Memory B cell (primary cell): Measurements from ENCODE around the gene PPARA.

Experiments
- ATAC-seq: fragments of 150-1000 bp; cut with Tn5 transposase; 2 replicates; pipeline ENCODE4 v1.10.0; 2021; ENCODE audit warnings: low read depth, mild to moderate bottlenecking, moderate library complexity
- DNase-seq, 2 donors: peaks; one replicate each; pipeline ENCODE4 v3.0.0; 2022; ENCODE audit warnings: low spot score in 2 of 2
- H3K27ac Mint-ChIP-seq: one replicate; pipeline ENCODE4 v1.8.0; 2022; ENCODE audit warnings: mild to moderate bottlenecking, moderate library complexity, mixed read lengths
- H3K27me3 Mint-ChIP-seq: one replicate; pipeline ENCODE4 v1.8.0; 2022; ENCODE audit warnings: mixed read lengths
- H3K36me3 Mint-ChIP-seq: one replicate; pipeline ENCODE4 v1.8.0; 2022; ENCODE audit warnings: mild to moderate bottlenecking, mixed read lengths
- H3K4me1 Mint-ChIP-seq: one replicate; pipeline ENCODE4 v1.8.0; 2022; ENCODE audit warnings: mixed read lengths
- H3K4me3 Mint-ChIP-seq: one replicate; pipeline ENCODE4 v1.8.0; 2022; ENCODE audit warnings: mild to moderate bottlenecking, moderate library complexity, mixed read lengths
- H3K9me3 Mint-ChIP-seq: one replicate; pipeline ENCODE4 v1.8.0; 2022; ENCODE audit warnings: mixed read lengths

The PPARA gene

GRCh38 chr22:46150655-46151477 lies 540 bp downstream of the PPARA start:
- peak overlapping the region; percentile 80 for H3K4me3 Mint-ChIP-seq
- ATAC-seq (peak; percentile 56), DNase-seq (peak; percentile 65 to 71)
- H3K9me3 Mint-ChIP-seq = no peaks in the 10 kb centered on the region
- peaks cover 16% of the 10 kb centered on the region for H3K4me1 Mint-ChIP-seq
- H3K27me3 Mint-ChIP-seq = no peaks in the 10 kb centered on the region
- peak overlapping the region; percentile 67 for H3K27ac Mint-ChIP-seq
- peaks cover 2% of the 10 kb centered on the region for H3K36me3 Mint-ChIP-seq

GRCh38 chr22:46153930-46154329 lies 3.6 kb downstream of the PPARA start:
- Mint-ChIP-seq H3K27ac (no peak overlapping the region), H3K27me3 (no peaks in the 10 kb centered on the region), H3K36me3 (peaks cover 6% of the 10 kb centered on the region), H3K9me3 (no peaks in the 10 kb centered on the region), H3K4me3 (no peak overlapping the region), H3K4me1 (peaks cover 14% of the 10 kb centered on the region)
- ATAC-seq = no peak
- DNase-seq = no peak

DNA sequence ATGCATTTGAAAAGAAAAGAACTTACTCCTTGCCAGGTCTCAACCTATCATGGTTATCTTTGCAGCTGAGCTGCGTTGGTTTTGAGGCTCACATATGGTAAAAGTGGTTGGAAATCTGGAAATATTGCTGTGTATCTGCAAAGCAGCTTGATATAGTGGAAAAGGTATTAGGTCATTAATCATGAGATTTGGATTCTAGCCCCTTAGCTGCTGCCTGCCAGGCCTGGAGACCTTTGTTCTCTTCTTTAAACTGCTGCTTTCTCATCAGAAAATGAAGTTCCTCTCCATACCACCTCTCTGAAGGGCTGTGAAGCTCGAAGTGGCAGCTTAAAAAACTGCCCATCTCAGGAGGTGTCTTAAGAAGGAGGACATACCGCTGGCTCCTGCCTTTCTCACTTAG lies 5.7 kb downstream of the PPARA start:
- no peak overlapping the region for H3K27ac Mint-ChIP-seq
- H3K4me3 Mint-ChIP-seq = no peak overlapping the region
- ATAC-seq (no peak), DNase-seq (no peak)
- H3K27me3 Mint-ChIP-seq = no peaks in the 10 kb centered on the region
- H3K36me3 Mint-ChIP-seq = peaks cover 15% of the 10 kb centered on the region
- H3K4me1 Mint-ChIP-seq = peaks cover 8% of the 10 kb centered on the region
- H3K9me3 Mint-ChIP-seq = no peaks in the 10 kb centered on the region

GRCh38 chr22:46158283-46158682 lies 8.0 kb downstream of the PPARA start:
- Mint-ChIP-seq H3K27me3 (no peaks in the 10 kb centered on the region), H3K27ac (no peak overlapping the region), H3K4me1 (peaks cover 2% of the 10 kb centered on the region), H3K4me3 (no peak overlapping the region), H3K9me3 (no peaks in the 10 kb centered on the region), H3K36me3 (peaks cover 18% of the 10 kb centered on the region)
- no peak for ATAC-seq
- DNase-seq = no peak

GRCh38 chr22:46159212-46159611 lies 8.9 kb downstream of the PPARA start:
- DNase-seq (no peak), ATAC-seq (no peak)
- H3K27ac Mint-ChIP-seq = no peak overlapping the region
- H3K27me3 Mint-ChIP-seq = no peaks in the 10 kb centered on the region
- peaks cover 18% of the 10 kb centered on the region for H3K36me3 Mint-ChIP-seq
- H3K9me3 Mint-ChIP-seq = no peaks in the 10 kb centered on the region
- peaks cover 2% of the 10 kb centered on the region for H3K4me1 Mint-ChIP-seq
- H3K4me3 Mint-ChIP-seq = no peak overlapping the region

- DNase-seq (no peak), ATAC-seq (no peak)
- Mint-ChIP-seq H3K9me3 (no peaks in the 10 kb centered on the region), H3K4me1 (peaks cover 2% of the 10 kb centered on the region), H3K27ac (no peak overlapping the region), H3K36me3 (peaks cover 18% of the 10 kb centered on the region), H3K4me3 (no peak overlapping the region), H3K27me3 (no peaks in the 10 kb centered on the region)
Measured at GRCh38 chr22:46159777-46160176, 9.5 kb downstream of the PPARA start.

- Mint-ChIP-seq H3K27ac (no peak overlapping the region), H3K27me3 (no peaks in the 10 kb centered on the region), H3K4me3 (no peak overlapping the region), H3K36me3 (peaks cover 20% of the 10 kb centered on the region), H3K9me3 (no peaks in the 10 kb centered on the region), H3K4me1 (no peaks in the 10 kb centered on the region)
- ATAC-seq (no peak), DNase-seq (no peak)
Measured at GRCh38 chr22:46162285-46162684, 12.0 kb downstream of the PPARA start.

DNA sequence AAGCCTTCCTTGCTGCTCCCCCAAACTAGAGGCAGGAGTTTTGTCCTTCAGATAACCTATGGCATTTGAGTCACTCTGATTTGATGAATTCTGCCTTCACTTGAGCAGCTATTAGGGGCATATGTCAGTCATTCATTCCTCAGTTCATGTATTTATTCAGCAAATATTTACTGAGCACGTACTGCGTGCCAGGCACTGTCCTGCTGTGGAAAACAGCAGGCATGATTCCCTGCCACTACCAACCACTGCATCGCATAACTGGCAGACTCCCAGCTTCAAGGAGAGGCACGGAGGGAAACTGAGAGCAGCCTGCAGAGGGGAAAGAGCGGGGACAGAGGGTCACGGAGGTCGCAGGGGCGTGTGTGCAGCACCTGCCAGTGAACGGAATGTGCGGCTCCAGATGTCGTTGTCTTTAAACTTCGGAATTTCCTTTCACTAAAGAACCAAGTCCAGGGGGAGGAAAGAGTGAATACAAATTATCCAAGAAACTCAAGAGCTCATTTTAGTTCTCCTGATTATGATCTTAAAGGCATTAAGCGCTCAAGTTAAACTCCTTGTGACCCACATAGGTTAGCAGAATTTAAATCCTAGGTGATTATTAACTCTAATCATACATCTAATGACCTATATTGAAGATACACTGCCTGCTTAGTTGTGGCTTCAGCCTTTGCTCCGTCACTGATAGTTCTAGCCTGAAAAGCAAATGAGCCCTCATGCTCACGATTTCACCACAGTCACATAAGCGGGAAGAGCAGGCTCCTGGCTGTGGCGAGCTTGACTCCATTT lies 12.6 kb downstream of the PPARA start:
- Mint-ChIP-seq H3K27ac (no peak overlapping the region), H3K4me1 (no peaks in the 10 kb centered on the region), H3K27me3 (no peaks in the 10 kb centered on the region), H3K36me3 (peaks cover 20% of the 10 kb centered on the region), H3K4me3 (no peak overlapping the region), H3K9me3 (no peaks in the 10 kb centered on the region)
- ATAC-seq = no peak
- no peak for DNase-seq

GRCh38 chr22:46163557-46163888 lies 13.2 kb downstream of the PPARA start:
- no peaks in the 10 kb centered on the region for H3K27me3 Mint-ChIP-seq
- H3K4me1 Mint-ChIP-seq = no peaks in the 10 kb centered on the region
- no peak overlapping the region for H3K4me3 Mint-ChIP-seq
- no peaks in the 10 kb centered on the region for H3K9me3 Mint-ChIP-seq
- H3K36me3 Mint-ChIP-seq = peaks cover 21% of the 10 kb centered on the region
- H3K27ac Mint-ChIP-seq = no peak overlapping the region
- ATAC-seq (no peak), DNase-seq (no peak)

DNA sequence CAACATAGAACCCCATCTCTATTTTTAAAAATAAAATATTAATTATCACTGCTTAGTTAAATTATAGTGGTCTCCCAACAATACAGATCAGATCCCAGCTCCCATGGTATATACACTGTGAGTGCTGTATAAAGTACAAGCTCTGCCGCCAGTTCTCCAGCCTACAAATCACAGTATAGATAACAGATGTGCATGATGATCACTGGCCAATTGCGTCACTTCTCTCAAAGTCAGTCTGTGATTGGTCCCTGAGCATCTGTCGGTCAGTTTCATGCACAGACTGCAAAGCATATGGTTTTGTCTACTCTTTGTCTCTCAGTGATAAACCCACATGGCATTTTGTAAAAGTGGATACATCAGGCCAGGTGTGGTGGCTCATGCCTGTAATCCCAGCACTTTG lies 15.7 kb downstream of the PPARA start:
- Mint-ChIP-seq H3K9me3 (no peaks in the 10 kb centered on the region), H3K27me3 (no peaks in the 10 kb centered on the region), H3K4me1 (peaks cover 2% of the 10 kb centered on the region), H3K4me3 (no peak overlapping the region), H3K27ac (no peak overlapping the region), H3K36me3 (peaks cover 17% of the 10 kb centered on the region)
- no peak for DNase-seq
- no peak for ATAC-seq

DNA sequence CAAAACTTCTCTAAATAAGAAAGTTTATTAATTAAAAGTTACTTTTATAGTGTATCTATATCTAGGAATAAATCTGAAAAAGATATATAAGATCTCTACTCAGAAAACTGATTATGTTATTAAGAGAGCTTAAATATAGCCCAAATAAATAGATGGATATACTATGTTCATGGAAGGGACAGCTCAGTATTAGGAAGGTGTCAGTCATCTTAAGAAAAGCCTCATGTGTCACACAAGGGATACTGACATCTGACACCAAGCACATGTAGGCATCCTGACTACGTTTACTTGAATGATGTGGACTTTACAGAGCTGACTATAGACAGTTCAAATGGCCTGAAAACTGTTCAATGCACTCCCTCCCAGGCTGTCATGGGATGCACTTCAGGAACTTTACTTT lies 19.3 kb downstream of the PPARA start:
- H3K27ac Mint-ChIP-seq = no peak overlapping the region
- ATAC-seq (no peak), DNase-seq (no peak)
- peaks cover 18% of the 10 kb centered on the region for H3K36me3 Mint-ChIP-seq
- peaks cover 10% of the 10 kb centered on the region for H3K4me1 Mint-ChIP-seq
- no peaks in the 10 kb centered on the region for H3K27me3 Mint-ChIP-seq
- no peaks in the 10 kb centered on the region for H3K9me3 Mint-ChIP-seq
- no peak overlapping the region for H3K4me3 Mint-ChIP-seq

GRCh38 chr22:46171940-46172339 lies 21.6 kb downstream of the PPARA start:
- no peak overlapping the region for H3K4me3 Mint-ChIP-seq
- no peaks in the 10 kb centered on the region for H3K27me3 Mint-ChIP-seq
- H3K36me3 Mint-ChIP-seq = peaks cover 16% of the 10 kb centered on the region
- DNase-seq (no peak), ATAC-seq (no peak)
- H3K27ac Mint-ChIP-seq = no peak overlapping the region
- H3K4me1 Mint-ChIP-seq = peaks cover 12% of the 10 kb centered on the region
- H3K9me3 Mint-ChIP-seq = no peaks in the 10 kb centered on the region

GRCh38 chr22:46172522-46173110 lies 22.3 kb downstream of the PPARA start:
- ATAC-seq = no peak
- DNase-seq = no peak
- peaks cover 18% of the 10 kb centered on the region for H3K36me3 Mint-ChIP-seq
- peaks cover 12% of the 10 kb centered on the region for H3K4me1 Mint-ChIP-seq
- no peak overlapping the region for H3K4me3 Mint-ChIP-seq
- no peaks in the 10 kb centered on the region for H3K9me3 Mint-ChIP-seq
- no peaks in the 10 kb centered on the region for H3K27me3 Mint-ChIP-seq
- no peak overlapping the region for H3K27ac Mint-ChIP-seq

DNA sequence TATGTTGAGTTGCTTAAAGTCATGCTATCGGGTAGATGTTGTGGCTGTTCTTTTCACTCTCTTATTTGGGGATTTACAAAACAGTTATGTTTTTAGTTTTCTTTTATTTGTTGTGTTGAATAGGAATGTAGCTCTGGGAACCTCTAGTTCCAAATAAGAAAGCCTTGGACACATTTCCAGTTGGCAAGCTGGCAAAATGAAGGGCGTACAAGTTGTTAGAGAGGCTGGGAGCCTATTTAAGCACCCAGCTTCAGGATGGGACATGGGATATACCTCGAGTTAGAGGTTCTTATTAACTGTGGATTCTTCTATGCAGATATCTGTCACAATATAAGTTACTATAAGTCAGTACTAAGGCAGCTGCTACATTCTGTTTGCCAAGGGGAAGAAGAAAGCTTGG lies 22.8 kb downstream of the PPARA start:
- Mint-ChIP-seq H3K9me3 (peaks cover 2% of the 10 kb centered on the region), H3K36me3 (peaks cover 23% of the 10 kb centered on the region), H3K4me3 (no peak overlapping the region), H3K27ac (no peak overlapping the region), H3K27me3 (no peaks in the 10 kb centered on the region), H3K4me1 (peaks cover 12% of the 10 kb centered on the region)
- no peak for ATAC-seq
- no peak for DNase-seq
